Inflammatory macrophage (primary cell): ENCODE measurements around the gene STYXL1.
"Not testable (repeated sequence)": the region's sequence is repeated elsewhere in the genome, so short reads cannot be mapped to it uniquely, and the experiment has no call there.

Experiments
- DNase-seq, 2 donors: peaks; one replicate each; pipeline ENCODE4 v3.0.0-alpha.2; 2020 to 2022
- total RNA-seq, 18 experiments: gene quantifications; one replicate each; lab custom pipeline; 2026; ENCODE audit warnings: mixed read lengths in 6 of 18, inconsistent platforms in 2 of 18; lab: John Stamatoyannopoulos, UW

The STYXL1 gene, protein sequence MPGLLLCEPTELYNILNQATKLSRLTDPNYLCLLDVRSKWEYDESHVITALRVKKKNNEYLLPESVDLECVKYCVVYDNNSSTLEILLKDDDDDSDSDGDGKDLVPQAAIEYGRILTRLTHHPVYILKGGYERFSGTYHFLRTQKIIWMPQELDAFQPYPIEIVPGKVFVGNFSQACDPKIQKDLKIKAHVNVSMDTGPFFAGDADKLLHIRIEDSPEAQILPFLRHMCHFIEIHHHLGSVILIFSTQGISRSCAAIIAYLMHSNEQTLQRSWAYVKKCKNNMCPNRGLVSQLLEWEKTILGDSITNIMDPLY
- 11.5 to 37.4 (median 24.0) reads per million in 18 experiments for total RNA-seq

GRCh38 chr7:76047811-76048667 lies at the start of gene STYXL1, which contains the start of gene MDH2:
STYXL1 (minus strand) TSS chr7:76048000; CDS start chr7:76030523, 17,477 bp downstream.
MDH2 (plus strand) TSS chr7:76048106; CDS start chr7:76048161, 55 bp downstream.
- DNase-seq: peak; percentile 98

DNA sequence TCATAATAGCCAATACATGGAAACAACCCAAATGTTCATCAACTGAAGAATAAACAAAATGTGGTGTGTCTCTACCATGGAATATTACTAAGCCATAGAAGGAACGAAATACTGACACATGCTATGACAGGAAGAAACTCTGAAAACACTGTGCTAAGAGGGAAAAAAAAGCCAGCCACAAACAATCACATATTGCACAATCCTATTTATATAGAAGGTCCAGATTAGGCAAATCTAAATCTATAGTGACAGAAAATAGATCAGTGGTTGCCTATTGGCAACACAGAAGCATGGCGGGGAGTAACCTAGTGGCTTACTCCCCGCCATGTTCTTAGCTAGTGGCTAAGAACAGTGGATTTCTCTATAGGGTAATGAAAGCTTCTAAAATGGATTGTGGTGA lies 48.1 kb upstream of the STYXL1 start:
- no peak for DNase-seq

- not testable (repeated sequence) for DNase-seq
These were observed 46.5 kb upstream of the STYXL1 start for GRCh38 chr7:76094326-76094725.

GRCh38 chr7:76093531-76093930 lies 45.7 kb upstream of the STYXL1 start:
- DNase-seq: not testable (repeated sequence)

DNA sequence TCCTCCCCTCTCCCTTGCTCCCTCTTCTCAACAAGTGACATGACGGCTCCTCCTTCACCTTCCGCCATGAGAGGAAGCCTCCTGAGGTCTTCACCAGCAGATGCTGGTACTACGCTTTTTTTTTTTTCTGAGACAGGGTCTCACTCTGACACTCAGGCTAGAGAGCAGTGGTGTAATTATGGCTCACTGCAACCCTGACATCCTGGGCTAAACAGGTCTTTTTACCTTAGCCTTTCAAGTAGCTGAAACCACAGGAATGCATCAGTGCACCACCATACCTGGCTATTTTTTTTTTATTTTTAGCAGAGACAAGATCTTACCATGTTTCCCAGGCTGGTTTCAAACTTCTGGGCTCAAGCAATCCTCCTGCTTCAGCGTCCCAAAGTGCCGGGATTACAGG lies 43.7 kb upstream of the STYXL1 start:
- DNase-seq: no peak

GRCh38 chr7:76089865-76090475 lies 42.2 kb upstream of the STYXL1 start:
- DNase-seq: peak in 1 of 2 donors; percentile 6

- peak; percentile 71 to 82 for DNase-seq
These were observed 39.6 kb upstream of the STYXL1 start for GRCh38 chr7:76087362-76087791.

- peak; percentile 18 to 36 for DNase-seq
These were observed 38.3 kb upstream of the STYXL1 start for GRCh38 chr7:76086070-76086469.

DNA sequence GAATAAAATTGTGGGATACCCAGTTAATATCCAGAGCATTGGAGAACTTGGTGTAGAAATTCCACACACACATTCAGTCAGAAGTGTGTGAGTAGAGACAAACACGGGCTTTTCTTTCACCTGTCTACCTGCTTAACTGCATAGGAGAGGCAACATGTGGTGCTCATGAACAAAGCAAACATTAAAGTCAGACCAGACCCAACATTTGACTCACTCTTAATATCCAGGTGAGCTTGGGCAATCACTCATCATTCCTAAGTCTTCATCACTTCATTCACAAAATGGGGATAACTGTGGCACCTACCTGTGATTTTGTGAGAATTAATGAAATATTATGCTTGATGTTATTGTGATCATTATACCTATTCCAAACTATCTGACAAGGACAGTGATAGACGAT lies 36.3 kb upstream of the STYXL1 start:
- DNase-seq: not testable (repeated sequence)

- DNase-seq: no peak
These were observed 32.4 kb upstream of the STYXL1 start for GRCh38 chr7:76080204-76080603.

DNA sequence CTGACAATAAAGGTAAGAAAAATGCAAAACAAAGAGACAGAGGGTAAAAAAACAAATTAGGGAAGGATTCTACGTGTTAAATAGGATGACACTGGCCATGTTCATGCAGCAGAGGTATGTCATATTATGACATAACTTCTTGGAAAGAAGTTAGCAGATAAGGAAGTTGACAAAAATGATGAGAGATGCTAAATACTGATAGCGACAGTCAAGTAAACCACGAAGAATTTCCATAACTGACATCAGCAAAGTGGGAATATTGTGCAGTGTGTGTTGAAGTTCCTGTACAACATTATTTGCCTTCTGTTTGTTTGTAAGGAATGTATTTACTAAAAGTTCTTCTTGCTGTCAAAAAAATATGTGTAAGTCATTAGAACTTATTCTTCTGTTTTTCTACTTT lies 29.6 kb upstream of the STYXL1 start:
- DNase-seq: peak; percentile 30 to 31

DNA sequence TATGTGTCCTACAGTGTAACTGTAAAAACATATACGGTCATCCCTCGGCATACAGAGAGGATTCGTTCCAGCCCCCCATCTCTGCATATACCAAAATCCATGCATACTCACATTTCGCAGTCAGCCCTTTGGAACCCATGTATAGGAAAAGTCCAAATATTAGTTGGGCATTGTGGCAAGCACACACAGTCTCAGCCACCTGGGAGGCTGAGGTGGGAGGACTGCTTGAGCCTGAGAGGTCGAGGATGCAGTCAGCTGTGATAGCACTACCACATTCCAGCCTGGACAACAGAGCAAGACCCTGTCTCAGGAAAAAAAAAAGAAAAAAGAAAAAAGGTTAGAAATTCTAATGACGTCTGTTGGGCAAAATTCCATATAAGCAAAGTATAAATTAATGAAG lies 29.2 kb upstream of the STYXL1 start:
- DNase-seq: no peak

DNA sequence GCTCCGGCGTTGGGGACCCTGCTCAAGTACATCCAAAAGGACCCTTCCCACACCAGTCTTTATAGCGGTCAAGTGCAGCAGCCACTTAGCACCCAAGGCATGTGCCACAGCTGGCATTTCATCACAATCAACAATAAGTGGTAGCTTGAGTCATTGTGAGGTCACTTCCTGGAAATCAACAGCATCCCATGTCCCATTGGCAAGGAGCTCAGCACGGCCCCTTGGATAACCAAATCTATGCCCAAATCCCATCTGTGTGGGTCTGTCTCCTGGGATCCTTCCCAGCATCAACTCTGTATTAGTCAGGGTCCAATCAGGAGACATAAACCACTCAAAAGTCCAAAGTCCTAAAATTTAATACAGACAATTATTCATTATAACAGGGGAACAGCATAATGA lies 27.2 kb upstream of the STYXL1 start:
- no peak for DNase-seq

DNA sequence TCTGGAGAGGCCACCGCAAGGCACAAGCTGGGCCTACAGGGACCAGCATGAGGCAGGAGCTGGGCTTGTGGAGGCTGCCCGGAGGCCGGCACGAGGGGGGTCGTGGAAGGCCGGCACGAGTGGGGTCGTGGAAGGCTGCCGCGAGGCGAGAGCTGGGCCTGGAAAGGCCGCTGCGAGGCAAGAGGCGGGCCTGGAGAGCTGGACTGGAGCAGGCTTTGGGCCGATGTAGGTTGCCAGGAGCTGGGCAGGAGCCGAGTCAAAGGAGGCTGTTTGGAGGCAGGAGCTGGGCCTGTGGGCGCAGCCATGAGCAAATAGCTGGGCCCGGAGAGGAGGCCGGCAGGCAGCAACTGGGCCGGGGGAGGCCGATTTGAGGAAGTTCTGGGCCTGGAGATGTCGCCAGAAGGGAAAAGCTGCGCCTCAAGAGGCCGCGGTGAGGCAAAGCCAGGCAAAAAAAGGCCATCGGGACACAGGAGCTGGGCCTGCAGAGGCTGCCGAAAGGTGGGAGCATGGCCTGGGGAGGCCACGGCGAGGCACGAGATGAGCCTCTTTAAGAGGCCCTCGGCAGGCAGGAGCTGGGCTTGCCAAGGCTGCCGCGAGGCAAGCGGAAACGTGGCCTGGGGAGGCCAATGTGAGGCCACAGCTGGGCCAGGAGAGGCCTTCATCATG lies 26.6 kb upstream of the STYXL1 start:
- no peak for DNase-seq

DNA sequence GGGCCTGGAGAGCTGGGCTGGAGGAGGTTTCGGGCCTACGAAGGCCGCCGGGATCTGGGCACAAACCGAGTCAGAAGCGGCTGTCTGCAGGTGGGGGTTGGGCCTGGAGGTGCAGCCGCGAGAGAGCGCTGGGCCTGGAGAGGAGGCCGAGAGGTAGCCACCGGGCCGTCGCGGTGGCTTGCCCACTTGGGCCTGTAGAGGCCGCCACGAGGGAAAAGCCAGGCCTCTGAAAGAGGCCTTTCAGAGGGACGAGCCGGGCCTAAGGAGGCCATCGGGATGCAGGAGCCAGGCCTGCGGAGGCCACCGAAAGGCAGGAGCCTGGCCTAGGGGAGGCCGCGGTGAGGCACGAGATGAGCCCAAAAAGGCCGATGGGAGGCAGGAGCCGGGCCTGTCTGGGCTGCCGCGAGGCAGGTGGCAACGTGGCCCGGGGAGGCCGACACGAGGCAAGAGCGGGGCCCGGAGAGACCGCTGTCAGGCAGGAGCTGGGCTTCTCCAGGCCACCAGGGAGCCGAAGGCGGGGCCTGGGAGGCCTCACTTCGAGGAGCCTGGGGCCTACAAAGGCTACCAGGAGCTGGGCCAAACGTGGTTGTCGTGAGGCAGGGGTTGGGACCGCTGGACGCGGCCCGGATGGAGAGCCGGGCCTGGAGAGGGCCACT lies 25.7 kb upstream of the STYXL1 start:
- DNase-seq: no peak

- DNase-seq: no peak
These were observed 24.7 kb upstream of the STYXL1 start for GRCh38 chr7:76072243-76073148.

GRCh38 chr7:76071316-76072242 lies 23.8 kb upstream of the STYXL1 start:
- DNase-seq: no peak

DNA sequence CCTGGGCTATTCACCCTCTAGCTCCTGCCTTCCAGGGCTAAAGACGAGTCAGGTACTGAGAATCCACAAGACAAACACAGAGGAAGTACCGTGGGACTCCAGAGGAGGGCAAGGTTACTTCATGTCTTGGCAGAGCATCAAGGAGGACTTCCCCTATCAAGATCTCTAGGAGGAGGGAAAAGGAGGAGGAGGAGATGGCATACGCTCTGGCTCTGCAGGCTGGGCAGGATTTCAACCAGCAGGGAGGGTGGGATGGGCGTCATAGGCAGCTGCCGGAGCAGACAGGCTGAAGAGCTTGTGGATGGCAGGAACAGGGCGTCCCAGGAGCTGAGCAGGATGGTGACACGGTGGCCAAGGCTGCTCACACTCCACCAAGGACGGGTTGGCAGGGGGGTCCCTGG lies 21.4 kb upstream of the STYXL1 start:
- peak; percentile 77 to 80 for DNase-seq

GRCh38 chr7:76066716-76067503 lies 19.1 kb upstream of the STYXL1 start:
- no peak for DNase-seq
